ENCODE data around the gene PPP1R9A.

- TF ChIP-seq CTCF (IDR thresholded peaks at IDR 0.05 in 4 of 5, conservative IDR thresholded peaks at IDR 0.05 in 1 of 5) (no peak), POLR2A (IDR thresholded peaks at IDR 0.05) (no peak)
Observed at GRCh38 chr7:95099106-95099505, 191.7 kb downstream of the PPP1R9A start.
